Panc1 (cell line): ENCODE results near the gene TXNRD1.

Experiments
- CTCF ChIP-seq: fragments of 450-650 bp; IDR thresholded peaks from 2 replicates; pipeline ENCODE4 v1.5.1; 2017; ENCODE audit warnings: mild to moderate bottlenecking
- POLR2AphosphoS5 ChIP-seq: IDR thresholded peaks from 2 replicates; pipeline ENCODE4 v1.6.1; 2012; ENCODE audit warnings: mild to moderate bottlenecking, low read depth, low read length, moderate library complexity
- REST ChIP-seq, 2 experiments: IDR thresholded peaks; 2 replicates each; pipeline ENCODE4 v1.6.1; 2011 to 2012; ENCODE audit warnings: low read depth in 2 of 2, control low read depth in 1 of 2, low read length in 1 of 2, mild to moderate bottlenecking in 1 of 2, moderate library complexity in 1 of 2; ENCODE audit not compliant: insufficient read depth in 1 of 2
- SIN3A ChIP-seq: IDR thresholded peaks from 2 replicates; pipeline ENCODE4 v1.6.1; 2012; ENCODE audit warnings: low read depth, mild to moderate bottlenecking, low read length, moderate library complexity, borderline replicate concordance; ENCODE audit not compliant: insufficient read depth
- TCF7L2 ChIP-seq: IDR thresholded peaks from 2 replicates; pipeline ENCODE4 v1.6.1; 2011; ENCODE audit warnings: mild to moderate bottlenecking, low read depth, low read length, inconsistent platforms

- no peak for TF ChIP-seq CTCF
- TF ChIP-seq POLR2AphosphoS5: peak; percentile 42; the same call in 1 of the 2 replicates
- no peak for TF ChIP-seq REST (IDR thresholded peaks at IDR 0.05; ENCODE audit: insufficient read depth in 1 of 2, low read depth in 2 of 2, low read length in 1 of 2)
- no peak for TF ChIP-seq TCF7L2
- no peak for TF ChIP-seq SIN3A
Measured at GRCh38 chr12:104315326-104316224, 100.0 kb downstream of the TXNRD1 start.
